Spleen (tissue), 7 donors: ENCODE measurements around the gene TEX28.
"Not testable (repeated sequence)": the region's sequence is repeated elsewhere in the genome, so short reads cannot be mapped to it uniquely, and the experiment has no call there.

ENCODE experiments used
- POLR2A ChIP-seq, 3 donors: fragments of 450-650 bp; IDR thresholded peaks; one replicate each; pipeline ENCODE4 v1.5.1; 2017; ENCODE audit warnings: antibody characterized with exemption in 3 of 3, mild to moderate bottlenecking in 1 of 3
- TF ChIP-seq, protein P1 (sequence below), 11 experiments: fragments of 200-600 bp in 7 of 11; fragments of 450-650 bp in 4 of 11; sonication (generic) in 4 of 11; IDR thresholded peaks in 8 of 11; conservative IDR thresholded peaks in 3 of 11; 1 replicate in 7 of 11; 2 replicates in 4 of 11; pipeline versions ENCODE4 v1.4.0 to v1.8.0; 2016 to 2021; ENCODE audit warnings: antibody characterized with exemption in 11 of 11, inconsistent platforms in 4 of 11, mild to moderate bottlenecking in 1 of 11
- donor health status: DM: no; HTN: no; CAD: no; lungs with moderate emphysema.
- donor health status: DM: no; HTN: no; CAD: no.
- donor health status: DM: no; HTN: no; CAD: no.

DNA sequence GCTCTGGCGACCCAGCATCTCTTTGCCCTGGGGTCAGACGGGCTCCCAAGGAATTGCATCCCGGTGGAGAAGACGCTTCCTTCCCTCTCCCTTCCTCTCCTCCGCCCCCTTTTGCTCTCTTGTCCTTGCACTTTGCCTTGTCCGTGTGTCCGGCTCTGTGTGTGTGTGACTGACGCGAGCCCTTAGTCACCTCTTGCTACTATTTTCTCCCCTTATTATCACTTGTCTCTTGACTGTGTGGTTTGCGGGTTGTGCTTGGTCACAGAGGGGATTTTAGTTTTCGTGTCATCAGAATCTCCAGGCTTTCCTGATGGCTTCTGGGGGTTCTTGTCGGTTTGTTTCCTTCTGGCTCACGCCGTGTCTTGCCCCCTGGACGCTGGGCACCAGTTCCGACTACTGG, 48.1 kb upstream of the TEX28 start:
- TF ChIP-seq, protein P1, sequence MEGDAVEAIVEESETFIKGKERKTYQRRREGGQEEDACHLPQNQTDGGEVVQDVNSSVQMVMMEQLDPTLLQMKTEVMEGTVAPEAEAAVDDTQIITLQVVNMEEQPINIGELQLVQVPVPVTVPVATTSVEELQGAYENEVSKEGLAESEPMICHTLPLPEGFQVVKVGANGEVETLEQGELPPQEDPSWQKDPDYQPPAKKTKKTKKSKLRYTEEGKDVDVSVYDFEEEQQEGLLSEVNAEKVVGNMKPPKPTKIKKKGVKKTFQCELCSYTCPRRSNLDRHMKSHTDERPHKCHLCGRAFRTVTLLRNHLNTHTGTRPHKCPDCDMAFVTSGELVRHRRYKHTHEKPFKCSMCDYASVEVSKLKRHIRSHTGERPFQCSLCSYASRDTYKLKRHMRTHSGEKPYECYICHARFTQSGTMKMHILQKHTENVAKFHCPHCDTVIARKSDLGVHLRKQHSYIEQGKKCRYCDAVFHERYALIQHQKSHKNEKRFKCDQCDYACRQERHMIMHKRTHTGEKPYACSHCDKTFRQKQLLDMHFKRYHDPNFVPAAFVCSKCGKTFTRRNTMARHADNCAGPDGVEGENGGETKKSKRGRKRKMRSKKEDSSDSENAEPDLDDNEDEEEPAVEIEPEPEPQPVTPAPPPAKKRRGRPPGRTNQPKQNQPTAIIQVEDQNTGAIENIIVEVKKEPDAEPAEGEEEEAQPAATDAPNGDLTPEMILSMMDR (IDR thresholded peaks at IDR 0.05 in 8 of 11, conservative IDR thresholded peaks at IDR 0.05 in 3 of 11) = not testable (repeated sequence)
- not testable (repeated sequence) for TF ChIP-seq POLR2A (IDR thresholded peaks at IDR 0.05)
